Measurements from ENCODE around the gene TPM1.
"Not testable (repeated sequence)": the region's sequence is repeated elsewhere in the genome, so short reads cannot be mapped to it uniquely, and the experiment has no call there.

TPM1 gene

GRCh38 chr15:63099581-63099980 is 57.0 kb downstream of the TPM1 start:
- DNase-seq (ENCODE audit: low spot score): not testable (repeated sequence)

GRCh38 chr15:63103416-63103815 is 60.9 kb downstream of the TPM1 start:
- DNase-seq (ENCODE audit: low spot score): no peak

GRCh38 chr15:63104727-63105126 is 62.2 kb downstream of the TPM1 start:
- DNase-seq (ENCODE audit: low spot score): no peak

DNA sequence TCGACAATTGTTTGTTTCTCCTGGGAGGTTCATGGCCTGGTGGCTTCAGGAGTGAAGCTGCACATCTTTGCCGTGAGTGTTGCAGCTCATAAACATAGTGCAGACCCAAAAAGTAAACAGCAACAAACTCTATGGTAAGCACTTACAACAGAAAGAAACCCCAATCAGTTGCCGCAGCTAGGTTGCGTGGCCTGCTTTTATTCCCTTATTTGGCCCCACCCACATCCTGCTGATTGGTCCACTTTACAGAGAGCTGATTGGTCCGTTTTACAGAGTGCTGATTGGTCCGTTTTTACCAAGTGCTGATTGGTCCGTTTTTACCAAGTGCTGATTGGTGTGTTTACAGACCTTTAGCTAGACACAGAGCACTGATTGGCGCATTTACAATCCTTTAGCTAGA is 62.8 kb downstream of the TPM1 start:
- DNase-seq (ENCODE audit: low spot score): not testable (repeated sequence)

DNA sequence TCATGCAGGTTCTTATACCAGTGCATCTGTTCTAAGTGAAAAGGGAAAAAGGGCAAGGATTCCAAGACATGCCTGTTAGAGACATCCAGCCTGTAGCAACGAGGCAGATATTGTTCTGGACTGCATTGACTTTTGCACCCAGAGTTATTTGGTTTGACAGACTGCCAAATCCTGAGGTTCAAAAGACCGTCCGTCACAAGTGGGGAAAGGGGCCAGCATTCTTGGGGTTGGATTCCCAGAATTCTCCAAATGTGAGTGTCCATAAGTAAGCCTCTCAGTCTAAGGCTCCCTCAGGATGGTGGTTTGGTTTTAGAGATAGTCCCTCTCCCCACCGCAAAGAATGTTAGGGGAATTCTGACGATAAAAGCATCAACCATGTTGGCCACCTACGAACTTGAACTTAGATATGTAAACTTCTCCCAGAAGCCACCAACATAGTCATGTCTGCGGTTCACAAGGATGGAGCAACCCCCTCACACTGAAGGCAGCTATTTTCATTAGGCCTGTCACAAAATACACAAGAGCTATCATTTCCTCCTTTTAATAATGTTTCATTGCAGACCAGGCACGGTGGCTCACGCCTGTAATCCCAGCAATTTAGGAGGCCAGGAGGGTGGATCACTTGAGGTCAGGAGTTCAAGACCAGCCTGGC is 65.5 kb downstream of the TPM1 start:
- DNase-seq (ENCODE audit: low spot score): no peak

- DNase-seq (ENCODE audit: low spot score): no peak
These were observed 67.0 kb downstream of the TPM1 start for GRCh38 chr15:63109498-63109897.

- no peak for DNase-seq (ENCODE audit: low spot score)
These were observed 67.4 kb downstream of the TPM1 start for GRCh38 chr15:63109920-63110319.

GRCh38 chr15:63110428-63111026 is 68.0 kb downstream of the TPM1 start:
- no peak for DNase-seq (ENCODE audit: low spot score)

DNA sequence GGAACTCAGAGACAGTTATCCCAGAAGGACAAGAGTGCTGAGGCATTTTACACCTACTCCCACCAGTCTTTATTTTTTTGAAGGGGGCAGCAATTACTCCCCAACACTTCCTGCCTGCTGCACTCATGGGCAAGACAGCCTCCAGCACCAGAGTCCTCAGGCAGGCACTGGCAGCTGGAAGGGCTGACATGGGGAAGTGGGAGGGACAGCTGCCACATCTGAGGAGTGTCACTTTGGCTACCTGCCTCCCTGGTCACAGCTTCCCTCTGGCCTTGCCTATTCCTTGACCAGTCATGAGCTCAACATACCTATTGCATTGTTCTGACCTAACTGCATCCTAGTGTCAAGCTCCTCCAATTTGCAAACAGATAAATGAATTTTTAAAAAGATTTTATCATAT is 68.9 kb downstream of the TPM1 start:
- DNase-seq (ENCODE audit: low spot score): no peak

DNA sequence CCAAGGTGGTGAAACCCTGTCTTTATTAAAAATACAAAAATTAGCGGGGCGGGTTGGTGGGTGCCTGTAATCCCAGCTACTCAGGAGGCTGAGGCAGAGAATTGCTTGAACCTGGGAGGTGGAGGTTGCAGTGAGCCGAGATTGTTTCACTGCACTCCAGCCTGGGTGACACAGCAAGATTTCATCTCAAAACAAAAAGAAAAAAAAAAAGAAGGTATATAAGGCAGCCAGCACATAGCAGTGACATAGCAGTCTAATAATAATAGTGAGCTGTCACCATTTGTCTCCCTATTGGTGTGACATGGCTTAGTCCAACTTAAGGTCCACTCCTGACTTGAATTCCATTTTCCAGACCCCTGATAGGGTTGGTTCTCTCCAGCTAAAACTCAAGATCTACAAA is 70.3 kb downstream of the TPM1 start:
- no peak for DNase-seq (ENCODE audit: low spot score)

GRCh38 chr15:63114465-63114864 is 71.9 kb downstream of the TPM1 start:
- DNase-seq (ENCODE audit: low spot score): no peak
